Mesenteric fat pad (tissue), 1 donor: Measurements from ENCODE around the gene RPRML. TPM values are rescaled to one million over a fixed set of nuclear protein-coding genes. Genes with fewer than 3 reads are reported as not detected.
"Not testable (repeated sequence)": the region's sequence is repeated elsewhere in the genome, so short reads cannot be mapped to it uniquely, and the experiment has no call there.

ENCODE experiments used
- DNase-seq: peaks from one replicate; pipeline ENCODE4 v3.0.0-alpha.2; 2020; ENCODE audit warnings: low spot score
- total RNA-seq: library from RNA; stranded (reverse); fragmentation: NEBNext Ultra II Directional; extraction: Animal tissue kit (Norgen Biotek cat#: 25700); gene quantifications from one replicate; pipeline ENCODE4 v1.2.1, GENCODE V29; 2021
- donor health status: DM: yes; HTN: yes; CAD: no.

Gene RPRML
- total RNA-seq, 1 donor from 2014 or later: not detected

- DNase-seq: no peak
These were observed 2.3 kb downstream of the RPRML start for GRCh38 chr17:46976626-46977270.

- DNase-seq: no peak
These were observed 3.8 kb downstream of the RPRML start for GRCh38 chr17:46975287-46975686.

GRCh38 chr17:46974086-46974485, 5.0 kb downstream of the RPRML start:
- no peak for DNase-seq

GRCh38 chr17:46972346-46972745, 6.7 kb downstream of the RPRML start:
- DNase-seq: no peak

GRCh38 chr17:46971647-46972300, 7.3 kb downstream of the RPRML start:
- no peak for DNase-seq

- DNase-seq: no peak
These were observed 10.2 kb downstream of the RPRML start for GRCh38 chr17:46968896-46969295.

GRCh38 chr17:46968224-46968834, 10.7 kb downstream of the RPRML start:
- no peak for DNase-seq

GRCh38 chr17:46964315-46965265, 14.5 kb downstream of the RPRML start:
- DNase-seq: no peak

GRCh38 chr17:46963571-46963970, 15.5 kb downstream of the RPRML start:
- no peak for DNase-seq

GRCh38 chr17:46962374-46962790, 16.7 kb downstream of the RPRML start:
- no peak for DNase-seq

GRCh38 chr17:46960152-46960551, 18.9 kb downstream of the RPRML start:
- no peak for DNase-seq

- no peak for DNase-seq
These were observed 20.9 kb downstream of the RPRML start for GRCh38 chr17:46958041-46958591.

- DNase-seq: not testable (repeated sequence)
These were observed 25.9 kb downstream of the RPRML start for GRCh38 chr17:46953191-46953590.

GRCh38 chr17:46952115-46952514, 26.9 kb downstream of the RPRML start:
- no peak for DNase-seq

- DNase-seq: no peak
These were observed 27.3 kb downstream of the RPRML start for GRCh38 chr17:46951706-46952105.

GRCh38 chr17:46950997-46951621, 27.9 kb downstream of the RPRML start:
- no peak for DNase-seq

GRCh38 chr17:46950342-46950996, 28.6 kb downstream of the RPRML start:
- no peak for DNase-seq

GRCh38 chr17:46949291-46950174, 29.5 kb downstream of the RPRML start:
- DNase-seq: no peak

- DNase-seq: no peak
These were observed 30.5 kb downstream of the RPRML start for GRCh38 chr17:46948544-46948943.
